Psoas muscle (tissue), 8 donors: ENCODE results near the gene IL1R2. TPM values are rescaled to one million over a fixed set of nuclear protein-coding genes. Genes with fewer than 3 reads are reported as not detected.

Experiments used
- ATAC-seq, 4 donors: fragments of 200-7000 bp; cut with Tn5 transposase; one replicate each; pipeline ENCODE4 v1.9.1; 2020; ENCODE audit warnings: moderate library complexity in 3 of 4, mild to moderate bottlenecking in 2 of 4
- DNase-seq, 2 donors: peaks; one replicate each; pipeline ENCODE4 v3.0.0-alpha.2; 2020
- H3K27ac ChIP-seq: fragments of 200-600 bp; one replicate; pipeline ENCODE4 v1.8.0; 2022
- H3K27me3 ChIP-seq, 3 donors: fragments of 200-600 bp in 1 of 3; one replicate each; pipeline versions ENCODE4 v1.6.1 to v1.8.0; 2013 to 2022; ENCODE audit warnings: low read length in 2 of 3, mild to moderate bottlenecking in 2 of 3, moderate library complexity in 1 of 3; ENCODE audit not compliant: insufficient read depth in 3 of 3
- H3K36me3 ChIP-seq, 2 donors: fragments of 200-600 bp in 1 of 2; one replicate each; pipeline versions ENCODE4 v1.6.1 to v1.8.0; 2013 to 2022; ENCODE audit warnings: low read depth in 1 of 2, mild to moderate bottlenecking in 1 of 2, moderate library complexity in 1 of 2; ENCODE audit not compliant: insufficient read depth in 1 of 2
- H3K4me1 ChIP-seq: fragments of 200-600 bp; one replicate; pipeline ENCODE4 v1.8.0; 2022
- H3K4me3 ChIP-seq: fragments of 200-600 bp; one replicate; pipeline ENCODE4 v1.8.0; 2022; ENCODE audit warnings: mild to moderate bottlenecking
- H3K9me3 ChIP-seq: fragments of 200-600 bp; one replicate; pipeline ENCODE4 v1.8.0; 2022
- CTCF ChIP-seq: fragments of 200-600 bp; IDR thresholded peaks from one replicate; pipeline ENCODE4 v1.8.0; 2022; ENCODE audit warnings: antibody characterized with exemption
- WGBS, 3 donors: extraction: QIAGEN DNeasy Blood & Tissue Kit; methylation state at CpG; one replicate each; pipeline versions ENCODE4 v1.1.6 to v1.1.7; 2013; 5-methylcytosine and 5-hydroxymethylcytosine counted together
- intact Hi-C, 2 donors: fragments of 100-400 bp; cut with DNase I; formaldehyde crosslinking; loops; one replicate each; pipeline versions ENCODE4 v1.11.0 to v1.14.2; 2022
- polyA plus RNA-seq, 3 donors: library from polyadenylated mRNA; stranded (reverse); fragments of 200-250 nt; gene quantifications; one replicate each; pipeline ENCODE4 v1.2.3, GENCODE V29; 2013
- total RNA-seq, 4 donors: library from RNA; stranded (reverse); fragmentation: NEBNext Ultra II Directional in 2 of 4; extraction: Animal tissue kit (Norgen Biotek cat#: 25700) in 2 of 4; gene quantifications; one replicate each; pipeline versions ENCODE4 v1.2.1 to v1.2.4, GENCODE V29; 2021 to 2023
- donor health status: healthy with polysubstance abuse.
- donor health status: DM: no; HTN: no; CAD: no; lungs with moderate emphysema.
- donor health status: Bipolar disorder and iron deficiency.
- donor health status: healthy.
- donor health status: DM: yes; HTN: yes; CAD: no.
- donor health status: DM: no; HTN: no; CAD: no.
- donor health status: DM: no; HTN: no; CAD: no.
- donor health status: DM: yes; HTN: yes; CAD: no.

Gene IL1R2
- total and polyA plus RNA-seq, 7 donors = 0.41 to 3.4 (median 1.3) TPM

GRCh38 chr2:102073168-102073724 lies 81.5 kb downstream of the IL1R2 start:
- no peaks in the 10 kb centered on the region for H3K36me3 ChIP-seq
- ATAC-seq = no peak
- DNase-seq = no peak
- 90 to 96% (median 92%) methylated on average over 2 of the region's 2 CpGs for WGBS, 3 donors
- peaks cover 21% of the 10 kb centered on the region for H3K4me1 ChIP-seq
- H3K4me3 ChIP-seq = no peak overlapping the region
- H3K27ac ChIP-seq = no peak overlapping the region
- H3K9me3 ChIP-seq = no peaks in the 10 kb centered on the region
- intact Hi-C loops = no loop called here
- no peak for TF ChIP-seq CTCF
- no peaks in the 10 kb centered on the region for H3K27me3 ChIP-seq

- intact Hi-C loops = no loop called here
- 71 to 73% (median 73%) methylated on average over 6 of the region's 6 CpGs for WGBS, 3 donors
- H3K36me3 ChIP-seq = no peaks in the 10 kb centered on the region
- H3K4me3 ChIP-seq = no peak overlapping the region
- TF ChIP-seq CTCF = no peak
- no peak overlapping the region for H3K27ac ChIP-seq
- DNase-seq (no peak), ATAC-seq (no peak)
- peaks cover 17% of the 10 kb centered on the region for H3K4me1 ChIP-seq
- H3K27me3 ChIP-seq = no peaks in the 10 kb centered on the region
- H3K9me3 ChIP-seq = no peaks in the 10 kb centered on the region
Observed at GRCh38 chr2:102074152-102074783, 82.5 kb downstream of the IL1R2 start.

GRCh38 chr2:102075479-102075878 lies 83.7 kb downstream of the IL1R2 start:
- intact Hi-C loops = no loop called here
- Histone ChIP-seq H3K9me3 (no peaks in the 10 kb centered on the region), H3K27me3 (no peaks in the 10 kb centered on the region), H3K27ac (no peak overlapping the region), H3K4me3 (no peak overlapping the region), H3K36me3 (no peaks in the 10 kb centered on the region), H3K4me1 (peaks cover 10% of the 10 kb centered on the region)
- DNase-seq (no peak), ATAC-seq (no peak)
- TF ChIP-seq CTCF = no peak
- WGBS, 3 donors = 77 to 87% (median 82%) methylated on average over 2 of the region's 2 CpGs

GRCh38 chr2:102076512-102076911 lies 84.8 kb downstream of the IL1R2 start:
- intact Hi-C loops = no loop called here

More at GRCh38 chr2:102076512-102076911, 84.8 kb downstream of the IL1R2 start:
- no peak for DNase-seq
- TF ChIP-seq CTCF = no peak
- no peaks in the 10 kb centered on the region for H3K9me3 ChIP-seq
- no peaks in the 10 kb centered on the region for H3K27me3 ChIP-seq
- H3K27ac ChIP-seq = no peak overlapping the region
- H3K4me3 ChIP-seq = no peak overlapping the region
- ATAC-seq = no peak
- H3K36me3 ChIP-seq = no peaks in the 10 kb centered on the region
- H3K4me1 ChIP-seq = peaks cover 10% of the 10 kb centered on the region

Other genes with a start within 250 kb of the IL1R2 start
- 10 to 100 TPM; 15.9 to 39.8 (median 26.8) TPM for gene IL1R1, start 150.8 kb downstream of the IL1R2 start, total RNA-seq
- gene IL1R1, start 150.8 kb downstream of the IL1R2 start, polyA plus RNA-seq = 10 to 100 TPM; 10.4 to 14.3 (median 11.3) TPM
- gene IL1RL2, start 195.1 kb downstream of the IL1R2 start, total RNA-seq = under 1 TPM; 0.40 to 0.74 (median 0.56) TPM
- gene IL1RL2, start 195.1 kb downstream of the IL1R2 start, polyA plus RNA-seq = under 1 TPM; 0.27 to 0.74 (median 0.30) TPM